GM21717 (cell line): ENCODE measurements around the gene GNL3.

Experiments
- ATAC-seq: cut with Tn5 transposase; IDR thresholded peaks from one replicate; pipeline ENCODE4 v1.9.1; 2021; ENCODE audit warnings: mild to moderate bottlenecking, moderate library complexity; ENCODE audit not compliant: unreplicated experiment

The GNL3 gene

DNA sequence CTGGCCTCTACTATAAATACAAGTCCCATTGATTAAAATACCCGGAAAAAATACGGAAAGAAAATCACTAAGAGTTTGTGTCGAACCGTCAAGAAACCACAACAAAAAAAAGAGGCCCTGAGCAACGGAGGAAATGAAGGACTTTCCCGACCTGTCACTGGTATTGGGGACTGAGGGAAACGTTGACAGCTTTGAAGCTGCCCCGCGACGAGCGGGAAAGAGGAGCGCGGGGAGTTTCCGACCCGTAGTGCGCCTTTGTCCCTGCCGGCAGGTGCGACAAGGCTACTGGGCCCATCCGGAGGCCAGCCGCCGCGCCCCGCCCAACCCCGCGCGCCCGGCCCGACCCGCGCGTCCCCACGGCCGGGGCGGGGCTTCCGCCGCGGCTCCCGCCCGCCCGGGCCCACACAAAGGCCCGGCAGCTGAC, 535 bp upstream of the GNL3 start:
- peak; percentile 61 for ATAC-seq

DNA sequence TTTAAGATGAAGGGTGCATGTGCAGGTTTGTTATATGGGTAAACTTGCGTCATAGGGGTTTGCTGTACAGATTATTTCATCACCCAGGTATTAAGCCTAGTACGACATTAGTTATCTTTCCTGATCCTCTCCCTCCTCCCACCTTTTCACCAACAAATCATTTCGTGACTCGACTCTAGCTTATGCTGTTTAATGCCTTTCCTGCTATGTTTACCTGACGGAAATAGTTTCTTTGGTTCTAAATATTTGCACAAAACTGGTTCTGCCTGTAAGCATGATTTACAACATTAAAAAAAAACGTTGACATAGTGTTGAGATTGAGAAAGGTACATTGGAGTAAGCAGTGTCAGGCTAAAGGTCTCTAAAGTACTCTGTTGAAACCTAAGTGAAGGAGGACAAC, 2.4 kb downstream of the GNL3 start:
- no peak for ATAC-seq

DNA sequence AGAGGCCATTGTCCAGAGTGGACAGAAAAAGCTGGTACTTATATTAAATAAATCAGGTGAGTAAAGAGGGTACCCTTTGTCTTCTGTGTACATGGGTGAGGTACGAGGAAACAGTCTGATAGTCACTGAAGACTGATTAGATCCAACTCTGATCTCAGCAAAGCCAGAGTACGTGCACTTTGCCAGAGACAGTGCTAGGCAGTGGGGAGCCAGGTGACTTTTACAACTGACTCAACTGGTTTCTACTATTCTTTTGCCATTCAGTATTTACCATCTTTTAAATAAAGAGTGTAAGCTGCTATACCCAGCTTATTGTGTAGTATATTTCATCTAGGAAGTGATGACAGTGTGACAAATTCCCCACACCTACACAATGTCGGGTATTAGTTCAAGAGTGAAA, 3.3 kb downstream of the GNL3 start:
- no peak for ATAC-seq

DNA sequence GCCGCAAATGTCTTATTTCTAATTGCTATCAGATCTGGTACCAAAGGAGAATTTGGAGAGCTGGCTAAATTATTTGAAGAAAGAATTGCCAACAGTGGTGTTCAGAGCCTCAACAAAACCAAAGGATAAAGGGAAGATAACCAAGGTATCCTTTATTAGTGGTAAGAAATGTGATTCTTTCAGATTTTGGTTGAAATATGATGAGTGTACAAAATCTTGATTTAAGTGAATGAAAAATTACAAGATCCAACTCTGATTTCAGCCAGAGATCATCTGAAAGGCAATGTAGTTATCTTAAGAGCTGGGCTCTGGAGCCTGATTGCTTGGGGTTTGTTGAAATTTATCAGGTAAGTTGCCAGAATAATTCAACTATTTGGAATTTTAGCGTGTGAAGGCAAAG, 4.7 kb downstream of the GNL3 start:
- no peak for ATAC-seq

DNA sequence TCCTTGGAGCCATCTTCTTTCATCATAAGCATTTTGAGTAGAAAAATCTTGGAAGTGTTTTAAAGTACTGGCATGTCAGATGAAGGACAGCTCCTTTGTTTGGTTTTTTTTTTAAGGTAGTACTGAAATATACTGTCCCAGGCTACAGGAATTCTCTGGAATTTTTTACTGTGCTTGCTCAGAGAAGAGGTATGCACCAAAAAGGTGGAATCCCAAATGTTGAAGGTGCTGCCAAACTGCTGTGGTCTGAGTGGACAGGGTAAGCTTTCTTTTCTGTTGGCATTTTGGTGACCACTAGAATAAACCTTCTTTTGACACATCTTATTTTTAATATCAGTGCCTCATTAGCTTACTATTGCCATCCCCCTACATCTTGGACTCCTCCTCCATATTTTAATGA, 7.2 kb downstream of the GNL3 start:
- ATAC-seq, result no peak

DNA sequence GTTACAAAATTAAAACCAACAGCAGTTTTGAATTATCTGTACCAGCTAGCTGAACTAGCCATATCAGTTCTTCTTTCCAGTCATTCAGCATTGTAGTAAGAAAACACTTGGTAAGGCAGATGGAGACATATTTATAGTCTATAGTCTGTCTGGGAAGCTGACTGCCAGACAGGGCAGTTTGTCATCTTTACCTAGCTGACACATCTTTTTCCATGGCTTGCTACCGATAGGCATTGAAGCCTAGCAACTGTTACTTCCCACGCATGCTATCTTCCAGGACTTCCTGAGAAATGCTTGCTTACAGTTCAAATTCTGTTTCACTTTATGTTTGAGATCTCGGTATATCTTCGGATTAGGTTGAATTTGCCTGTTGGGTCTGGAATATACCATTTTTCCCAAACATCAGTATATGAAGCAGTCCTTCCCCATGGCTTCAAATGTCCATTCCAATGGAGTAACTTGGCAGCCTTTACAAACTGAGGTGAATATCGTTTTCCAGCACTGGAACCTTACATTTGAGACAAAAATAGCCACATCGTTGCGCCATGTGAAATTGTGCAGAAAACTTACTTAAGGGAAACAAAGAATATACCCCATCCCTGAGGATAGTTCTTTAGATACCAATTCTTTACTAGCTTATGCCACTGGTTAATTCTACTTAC, 8.8 kb downstream of the GNL3 start:
- ATAC-seq, result no peak

DNA sequence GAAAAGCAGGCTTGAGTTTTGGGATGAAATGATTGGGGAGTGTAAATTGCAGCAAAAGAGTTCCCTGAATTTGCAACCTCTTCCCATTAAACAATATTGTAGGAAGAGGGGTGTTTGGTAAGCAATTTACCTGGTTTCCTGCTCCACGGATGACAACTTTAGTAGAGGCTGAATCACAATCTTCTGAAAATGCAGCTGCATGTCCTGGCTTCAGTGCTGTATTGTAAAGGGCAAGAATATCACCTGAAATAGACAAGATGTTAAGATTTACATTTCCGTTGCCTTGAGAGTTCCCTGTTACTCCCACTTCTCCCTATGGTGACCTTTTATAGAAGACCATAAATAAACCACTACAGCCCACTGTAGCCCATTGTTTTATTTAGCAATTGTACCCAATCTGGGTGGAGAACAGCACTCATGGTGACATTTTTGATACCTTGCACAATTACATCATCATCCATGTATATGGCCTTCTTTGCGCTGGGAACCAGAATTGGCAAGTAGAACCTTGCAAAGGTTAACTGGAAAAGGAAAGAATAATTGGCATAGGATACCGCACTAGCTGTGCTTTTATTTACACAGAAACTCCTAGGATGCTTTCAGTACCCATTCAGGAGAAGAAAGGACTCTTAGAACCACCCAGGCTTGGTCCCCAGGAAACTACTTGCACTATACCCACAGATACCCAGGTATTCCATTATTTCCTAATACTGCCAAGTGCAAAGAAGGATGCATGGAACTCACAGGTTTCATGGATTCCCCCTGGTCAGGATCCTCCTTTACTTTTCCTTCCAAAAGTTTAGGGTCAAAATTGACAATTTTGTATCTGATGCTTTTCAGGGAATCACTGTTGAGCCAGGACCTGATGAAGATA, 10.2 kb downstream of the GNL3 start:
- ATAC-seq, result no peak

DNA sequence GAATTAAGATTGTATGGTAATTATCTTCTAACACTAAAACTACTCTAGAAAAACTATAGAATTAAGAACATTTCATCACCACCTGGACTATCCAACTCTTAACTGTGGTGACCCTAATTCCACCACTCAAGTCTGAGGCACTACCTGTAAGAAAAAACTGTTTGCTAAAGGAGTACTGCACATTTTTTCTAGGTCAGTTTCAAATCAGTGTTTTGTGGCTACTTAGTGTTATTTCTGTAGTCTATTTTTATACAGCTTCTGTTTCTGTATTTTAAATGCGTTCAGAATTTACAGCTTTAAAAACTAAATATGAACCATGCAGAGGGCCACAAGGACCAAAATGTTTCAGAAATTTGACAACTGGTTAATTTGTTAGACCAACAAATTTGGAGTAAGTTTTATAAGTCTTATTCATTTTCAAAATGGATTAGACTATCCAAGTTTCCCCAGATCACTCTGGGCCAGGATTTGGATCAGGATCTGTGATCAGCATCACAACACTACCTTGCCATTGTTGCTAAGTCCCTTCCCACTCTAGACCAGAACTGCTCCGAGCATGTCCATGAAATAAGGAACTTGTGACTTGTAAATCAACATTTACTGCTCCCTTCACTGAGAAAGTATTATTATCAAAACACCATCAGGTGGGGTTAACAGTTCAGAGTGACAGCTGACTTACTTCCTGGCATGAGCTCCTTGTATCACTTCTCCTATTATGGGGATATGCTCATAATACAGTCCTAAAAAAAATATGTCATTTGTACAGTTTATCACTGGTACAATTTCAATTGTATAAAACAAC, 11.2 kb downstream of the GNL3 start:
- no peak for ATAC-seq

DNA sequence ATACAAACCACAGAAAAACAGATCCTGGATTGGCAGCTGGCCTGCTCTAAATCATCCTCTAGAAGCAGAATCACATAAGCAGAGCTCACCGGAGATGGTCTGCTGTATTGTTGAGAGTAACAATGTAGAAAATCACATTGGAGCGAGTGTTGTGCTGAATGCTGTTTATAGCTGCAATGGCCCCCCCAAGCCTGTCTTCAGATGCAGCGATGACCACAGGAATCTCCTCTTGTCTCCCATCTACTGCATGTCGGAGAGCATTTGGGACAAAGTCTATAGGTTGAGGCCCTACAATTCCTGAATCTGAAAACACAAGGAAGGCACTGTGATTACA, 11.8 kb downstream of the GNL3 start:
- no peak for ATAC-seq

DNA sequence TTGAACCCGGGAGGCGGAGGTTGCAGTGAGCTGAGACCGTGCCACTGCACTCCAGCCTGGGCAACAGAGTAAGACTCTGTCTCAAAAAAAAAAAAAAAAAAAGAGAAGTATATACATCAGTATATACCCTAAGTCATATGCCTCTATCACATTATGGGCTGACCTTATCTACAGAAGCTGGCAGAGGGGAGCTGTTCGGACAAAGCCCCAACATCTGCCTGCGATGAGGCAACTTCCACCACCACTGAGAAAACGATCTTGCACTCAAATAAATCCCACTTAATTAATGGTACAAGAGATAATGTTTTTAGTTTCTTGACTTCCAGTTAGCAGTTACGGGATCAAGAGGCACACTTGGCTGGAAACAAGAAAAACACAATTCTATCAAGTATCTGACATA, 17.5 kb downstream of the GNL3 start:
- ATAC-seq, result no peak

DNA sequence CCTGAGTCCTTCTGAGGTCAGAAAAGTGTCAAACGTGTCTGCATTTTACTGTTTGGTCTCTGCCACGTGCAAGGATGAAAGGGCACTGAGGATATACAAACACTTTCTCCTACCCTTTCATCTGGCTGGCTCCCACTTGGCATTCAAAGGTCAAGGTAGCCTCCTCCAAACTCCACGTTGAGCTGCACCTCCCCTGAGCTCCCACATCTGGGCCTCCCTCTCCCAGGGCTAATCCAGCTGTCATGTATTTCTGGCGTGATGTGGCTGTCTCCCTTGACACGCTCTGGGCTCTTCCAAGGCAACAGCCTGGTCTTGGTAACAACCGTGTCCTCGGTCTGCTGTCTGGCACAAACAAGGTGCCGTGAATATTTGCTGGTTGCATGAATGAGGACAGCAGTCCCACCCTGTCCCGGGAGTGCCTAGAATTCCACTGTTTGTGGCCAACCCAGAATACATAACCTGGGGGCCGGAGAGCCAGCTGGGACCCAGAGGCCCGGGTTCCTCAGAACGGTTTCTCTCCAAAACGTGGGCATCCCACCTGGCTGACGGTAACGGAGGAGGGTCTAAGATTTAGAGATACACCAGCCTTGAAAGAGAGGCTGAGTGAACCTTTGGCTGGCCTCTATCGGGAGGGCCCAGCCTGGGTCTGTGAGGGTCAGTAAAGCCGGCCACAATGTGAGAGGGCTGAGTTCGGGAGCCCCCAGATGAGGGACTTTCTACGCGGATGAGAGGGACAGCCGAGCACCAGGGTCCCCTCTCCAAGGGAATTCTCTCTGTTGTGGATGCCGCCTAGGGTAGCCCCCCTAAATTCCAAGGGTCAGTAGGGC, 19.0 kb downstream of the GNL3 start:
- peak; percentile 11 for ATAC-seq

DNA sequence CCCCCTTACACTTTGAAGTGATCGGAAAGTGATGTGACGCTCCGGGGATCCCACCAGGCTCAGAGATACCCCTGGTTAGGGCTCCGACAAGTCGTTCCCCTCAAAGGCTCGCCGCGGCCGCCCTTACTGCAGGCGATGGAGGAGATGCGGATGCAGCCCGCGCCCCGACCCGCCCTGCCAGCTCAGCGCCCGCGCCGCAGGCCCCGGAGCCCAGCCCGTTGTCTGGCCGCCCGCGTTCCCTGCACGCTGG, 19.5 kb downstream of the GNL3 start:
- ATAC-seq, result no peak

DNA sequence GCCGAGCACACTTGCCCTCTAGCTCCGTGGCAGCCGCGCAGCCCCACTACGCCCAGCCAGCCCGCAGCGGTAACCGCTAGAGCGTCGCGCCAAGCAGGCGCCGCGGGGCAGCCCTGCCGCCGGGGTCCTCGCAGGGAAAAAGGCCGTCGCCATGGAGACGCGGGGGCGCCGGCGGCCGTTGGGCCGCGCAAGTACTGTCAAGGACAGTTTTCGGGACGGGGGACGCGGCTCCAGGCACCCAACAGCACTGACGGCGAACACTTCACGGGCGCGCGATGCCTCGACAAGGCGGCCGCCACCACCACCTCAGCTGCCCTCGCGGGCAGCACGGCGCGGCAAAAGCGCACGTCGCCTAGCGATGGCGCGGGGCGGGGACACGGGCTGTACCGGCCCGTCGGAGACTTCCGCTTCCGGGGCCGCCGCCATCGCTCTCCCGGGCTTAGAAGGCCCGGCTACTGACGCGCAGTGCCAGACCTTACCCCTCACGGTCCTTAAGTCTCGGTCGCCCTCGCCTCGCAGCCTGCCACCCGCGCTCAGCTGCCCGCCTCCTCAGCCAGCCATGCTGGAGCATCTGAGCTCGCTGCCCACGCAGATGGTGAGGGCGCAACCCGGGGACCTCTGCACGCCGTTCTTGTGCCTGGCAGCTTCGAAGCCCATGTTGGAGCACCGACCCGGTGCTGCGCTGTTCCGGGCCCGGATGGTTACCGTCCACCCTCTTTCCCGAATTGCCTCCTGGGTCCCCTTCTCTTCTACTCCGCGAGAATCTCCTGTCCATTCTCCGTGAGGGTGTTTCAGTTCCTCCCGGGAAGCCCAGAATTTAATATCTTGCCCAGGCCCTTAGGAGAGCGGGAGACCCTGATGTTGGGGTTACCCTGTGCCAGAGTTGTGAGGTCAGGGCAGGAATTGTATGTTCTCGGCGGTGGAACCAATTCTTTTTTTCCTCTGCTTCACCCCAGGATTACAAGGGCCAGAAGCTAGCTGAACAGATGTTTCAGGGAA, 20.2 kb downstream of the GNL3 start, which contains the start of the genes GLT8D1 and SPCS1:
GLT8D1 (minus strand) TSS at position 104 of the 999 bp plus-strand sequence. CDS start 5,331 bp downstream, outside the sequence.
SPCS1 (plus strand) TSS at position 419 of the 999 bp plus-strand sequence; CDS start at position 560, 141 bp downstream.
- peak; percentile 72 for ATAC-seq

DNA sequence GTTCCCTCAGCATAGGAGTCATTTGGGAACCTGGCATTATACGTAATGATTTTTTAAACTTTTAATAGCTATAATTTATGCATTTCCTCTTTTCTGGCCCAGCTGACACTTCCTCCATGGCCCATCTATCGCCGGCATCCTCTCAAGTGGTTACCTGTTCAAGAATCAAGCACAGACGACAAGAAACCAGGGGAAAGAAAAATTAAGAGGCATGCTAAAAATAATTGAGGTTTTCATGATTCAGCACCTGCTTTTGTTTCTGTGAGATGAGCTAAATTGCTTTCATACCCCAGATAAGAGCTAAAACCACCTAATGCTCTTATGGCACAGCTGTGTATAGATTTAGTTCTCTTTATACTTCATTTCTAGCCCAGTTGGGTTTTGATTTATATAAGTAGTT, 21.8 kb downstream of the GNL3 start:
- ATAC-seq, result no peak

DNA sequence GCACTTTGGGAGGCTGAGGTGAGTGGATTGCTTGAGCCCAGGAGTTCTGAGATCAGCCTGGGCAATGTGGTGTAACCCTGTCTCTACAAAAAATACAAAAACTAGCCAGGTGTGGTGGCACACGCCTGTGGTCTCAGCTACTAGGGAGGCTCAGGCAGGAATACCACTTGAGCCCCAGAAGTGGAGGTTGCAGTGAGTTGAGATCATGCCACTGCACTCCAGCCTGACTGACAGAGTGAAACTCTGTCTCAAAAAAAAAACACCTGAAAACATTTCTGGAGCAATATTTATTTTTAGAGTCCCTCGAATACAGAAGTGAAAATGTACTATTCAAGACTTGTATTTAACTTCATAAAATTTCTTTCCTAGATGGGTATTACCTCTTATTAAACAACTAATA, 24.7 kb downstream of the GNL3 start:
- no peak for ATAC-seq

DNA sequence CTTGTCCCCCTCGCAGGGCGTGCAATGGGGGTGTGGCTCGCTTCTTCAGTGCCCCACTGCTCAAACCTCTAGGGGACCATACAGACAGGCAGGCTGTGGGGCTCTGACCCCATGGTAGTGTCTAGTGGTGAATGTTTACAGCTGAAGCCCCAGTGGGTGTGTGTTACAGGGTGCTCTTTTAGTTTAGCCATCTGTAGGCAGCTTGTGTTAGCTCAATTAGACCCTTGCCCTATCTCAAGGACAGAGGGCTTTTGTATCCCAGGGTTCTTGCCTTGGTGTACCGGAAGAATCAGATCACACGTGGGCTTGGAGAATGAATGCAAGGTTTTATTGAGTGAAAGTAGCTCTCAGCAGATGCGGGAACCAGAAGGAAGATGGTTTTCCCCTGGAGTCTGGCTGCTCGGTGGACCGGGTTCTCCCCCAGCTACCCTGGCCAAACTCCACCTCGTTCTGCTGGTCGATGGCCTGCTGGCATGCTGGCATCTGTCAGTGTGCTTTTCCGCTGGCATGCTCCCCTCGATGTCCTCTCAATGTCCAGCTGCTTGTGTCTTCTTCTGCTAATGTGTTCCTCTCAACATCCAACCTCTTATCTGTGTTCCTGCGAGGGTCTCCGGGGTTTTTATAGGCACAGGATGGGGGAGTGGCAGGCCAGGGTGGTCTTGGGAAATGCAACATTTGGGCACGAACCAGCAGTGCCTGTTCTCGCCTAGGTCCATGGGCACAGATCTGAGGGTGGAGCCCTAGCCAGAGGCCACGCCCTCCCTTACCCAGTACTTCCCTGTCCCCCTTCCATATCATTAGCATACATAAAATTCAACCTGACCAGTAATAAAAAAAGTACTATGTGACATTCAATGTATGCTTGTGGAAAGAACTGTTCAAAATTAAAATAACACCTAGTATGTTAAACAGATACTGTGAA, 26.7 kb downstream of the GNL3 start:
- ATAC-seq, result no peak

DNA sequence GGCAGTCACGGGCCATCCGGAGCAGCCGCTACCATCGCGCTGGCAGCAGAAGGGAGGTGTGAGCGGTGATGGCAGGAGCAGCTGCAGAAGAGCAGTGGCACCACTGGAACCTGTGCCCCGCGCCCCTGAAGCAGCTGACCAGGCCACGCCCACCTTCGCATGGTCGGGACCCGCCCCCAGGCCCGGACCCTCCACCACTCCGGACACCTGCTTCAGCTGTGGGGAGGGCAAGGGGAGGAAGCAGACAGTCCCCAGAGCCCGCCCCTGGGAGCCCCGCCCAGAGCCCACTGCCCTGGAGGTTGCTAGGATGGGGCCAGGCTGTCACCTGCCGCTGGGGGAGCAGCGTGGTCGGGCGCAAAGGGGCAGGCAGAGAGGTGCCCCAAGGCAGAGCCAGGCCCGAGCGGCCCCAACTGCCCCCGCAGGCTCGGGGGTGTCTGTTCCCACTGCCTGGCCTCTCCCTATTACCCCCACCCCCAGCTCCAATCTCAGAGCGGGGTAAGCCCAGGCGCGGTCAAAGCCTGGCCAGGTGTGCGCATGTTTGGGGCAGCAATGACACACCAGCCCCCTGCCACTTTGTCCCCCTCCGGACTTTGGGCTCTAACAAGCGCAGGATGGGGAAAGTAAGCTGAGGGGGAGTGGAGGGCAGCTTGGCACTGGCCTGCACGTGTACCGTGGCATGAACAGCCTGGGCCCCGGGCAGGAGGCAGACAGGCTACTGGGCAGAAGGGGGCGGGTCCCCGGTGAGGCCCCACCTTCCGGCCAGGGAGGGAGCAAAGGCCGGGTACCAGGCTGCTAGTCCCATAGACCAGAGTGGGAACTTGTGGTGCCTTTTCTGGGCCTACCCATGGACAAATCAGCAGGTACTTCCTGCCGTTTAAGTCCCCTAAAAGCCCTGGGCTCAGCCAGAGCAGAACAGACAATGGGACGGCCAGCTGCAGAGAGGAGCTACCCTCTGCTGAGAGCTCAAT, 28.8 kb downstream of the GNL3 start:
- ATAC-seq, result no peak
